H1 (cell line): ENCODE data around the gene MINAR1. TPM values are rescaled to one million over a fixed set of nuclear protein-coding genes. Genes with fewer than 3 reads are reported as not detected.
A peak's percentile ranks its signal among the peaks of the same experiment; 100 is the strongest.

Source experiments
- CTCF ChIA-PET: fragments of 300-600 bp; sonication (Branson Sonifier 250); formaldehyde crosslinking; loops from one replicate; lab custom pipeline; 2021; ENCODE audit not compliant: partially characterized antibody; lab: Charles Lee
- POLR2A ChIA-PET: fragments of 300-600 bp; sonication (Branson Sonifier 250); formaldehyde crosslinking; loops from one replicate; lab custom pipeline; 2021; ENCODE audit warnings: inconsistent platforms; ENCODE audit not compliant: partially characterized antibody; lab: Charles Lee
- DNase-seq, 2 experiments: peaks; one replicate each; pipeline versions ENCODE4 v3.0.0 to v3.0.0-alpha.2; 2010 to 2022; ENCODE audit warnings: low spot score in 2 of 2, low read depth in 1 of 2, mixed read lengths in 1 of 2
- FAIRE-seq: peaks from 2 replicates; lab custom pipeline; 2011; peaks lifted over from hg19 to GRCh38; lab: Jason Lieb, UNC
- H2AFZ ChIP-seq: 2 replicates; pipeline ENCODE4 v1.8.1; 2012; ENCODE audit warnings: low read length, inconsistent platforms
- H2AK5ac ChIP-seq: 2 replicates; pipeline ENCODE4 v1.6.1; 2013; ENCODE audit warnings: low read depth, low read length
- H2BK120ac ChIP-seq: replicated peaks from 2 replicates; pipeline ENCODE3; 2013; ENCODE audit warnings: low read depth, low read length, inconsistent platforms
- H2BK12ac ChIP-seq: 2 replicates; pipeline ENCODE4 v1.6.1; 2013; ENCODE audit warnings: low read depth, low read length
- H2BK15ac ChIP-seq: 2 replicates; pipeline ENCODE4 v1.6.1; 2013; ENCODE audit warnings: low read length
- H2BK20ac ChIP-seq: 2 replicates; pipeline ENCODE4 v1.6.1; 2013; ENCODE audit warnings: low read length
- H2BK5ac ChIP-seq: 2 replicates; pipeline ENCODE4 v1.6.1; 2013; ENCODE audit warnings: low read depth, low read length
- H3K14ac ChIP-seq: 2 replicates; pipeline ENCODE4 v1.6.1; 2013; ENCODE audit warnings: inconsistent platforms; ENCODE audit not compliant: insufficient read length
- H3K18ac ChIP-seq: 2 replicates; pipeline ENCODE4 v1.6.1; 2013; ENCODE audit warnings: low read length; ENCODE audit errors: extremely low read depth
- H3K23ac ChIP-seq: 2 replicates; pipeline ENCODE4 v1.6.1; 2013; ENCODE audit warnings: inconsistent platforms; ENCODE audit not compliant: insufficient read length
- H3K23me2 ChIP-seq: 2 replicates; pipeline ENCODE4 v1.6.1; 2013; ENCODE audit warnings: low read depth, low read length
- H3K27ac ChIP-seq: 2 replicates; pipeline ENCODE4 v1.6.1; 2011; ENCODE audit warnings: low read depth, low read length, inconsistent platforms
- H3K27me3 ChIP-seq, 4 experiments: replicated peaks in 1 of 4; 1 replicate in 1 of 4; 2 replicates in 3 of 4; pipeline versions ENCODE4 v1.6.1 to v1.8.1; 2011 to 2013; ENCODE audit warnings: low read length in 3 of 4, mild to moderate bottlenecking in 3 of 4, inconsistent platforms in 2 of 4, mixed read lengths in 2 of 4, moderate library complexity in 1 of 4; ENCODE audit not compliant: control insufficient read depth in 3 of 4, insufficient read depth in 3 of 4; ENCODE audit errors: extremely low read depth in 1 of 4
- H3K36me3 ChIP-seq, 4 experiments: 2 replicates each; pipeline versions ENCODE4 v1.6.1 to v1.8.1; 2011 to 2013; ENCODE audit warnings: mild to moderate bottlenecking in 4 of 4, low read length in 3 of 4, moderate library complexity in 2 of 4, control low read depth in 1 of 4, inconsistent platforms in 1 of 4; ENCODE audit not compliant: insufficient read depth in 4 of 4, control insufficient read depth in 2 of 4
- H3K4ac ChIP-seq: replicated peaks from 2 replicates; pipeline ENCODE3; 2013; ENCODE audit warnings: low read length, low read depth, mixed read lengths, inconsistent platforms; ENCODE audit not compliant: insufficient read length
- H3K4me1 ChIP-seq, 4 experiments: replicated peaks in 1 of 4; 1 replicate in 1 of 4; 2 replicates in 3 of 4; pipeline versions ENCODE4 v1.6.1 to v1.8.1; 2011 to 2013; ENCODE audit warnings: low read length in 3 of 4, inconsistent platforms in 2 of 4, mixed read lengths in 1 of 4; ENCODE audit not compliant: insufficient read depth in 4 of 4, control insufficient read depth in 3 of 4
- H3K4me2 ChIP-seq, 2 experiments: 2 replicates each; pipeline versions ENCODE4 v1.6.1 to v1.8.1; 2011 to 2013; ENCODE audit warnings: low read depth in 2 of 2, low read length in 2 of 2, control low read depth in 1 of 2, inconsistent platforms in 1 of 2, mild to moderate bottlenecking in 1 of 2; ENCODE audit not compliant: insufficient read depth in 1 of 2
- H3K4me3 ChIP-seq, 4 experiments: fragments of 200-600, 300-600 bp in 1 of 4; sonication (generic), shearing (Covaris generic), sonication (Bioruptor Twin) in 1 of 4; 2 replicates each; pipeline versions ENCODE4 v1.5.1 to v1.8.1; 2011 to 2016; ENCODE audit warnings: low read length in 4 of 4, low read depth in 3 of 4, control low read depth in 2 of 4, inconsistent platforms in 2 of 4, mild to moderate bottlenecking in 2 of 4, mixed read lengths in 1 of 4, moderate library complexity in 1 of 4; ENCODE audit not compliant: insufficient read depth in 2 of 4; ENCODE audit errors: extremely low read depth in 1 of 4
- H3K56ac ChIP-seq: replicated peaks from 2 replicates; pipeline ENCODE3; 2013; ENCODE audit warnings: low read depth, mild to moderate bottlenecking, mixed read lengths, low read length, inconsistent platforms; ENCODE audit not compliant: insufficient read length
- H3K79me1 ChIP-seq: 2 replicates; pipeline ENCODE4 v1.6.1; 2013; ENCODE audit warnings: low read depth, low read length, control low read depth
- H3K79me2 ChIP-seq, 2 experiments: 2 replicates each; pipeline versions ENCODE4 v1.6.1 to v1.8.1; 2012 to 2013; ENCODE audit warnings: low read length in 2 of 2, mild to moderate bottlenecking in 2 of 2, inconsistent platforms in 1 of 2; ENCODE audit not compliant: insufficient read depth in 2 of 2, control insufficient read depth in 1 of 2
- H3K9ac ChIP-seq, 4 experiments: replicated peaks in 1 of 4; 1 replicate in 1 of 4; 2 replicates in 3 of 4; pipeline versions ENCODE4 v1.6.1 to v1.8.1; 2011 to 2013; ENCODE audit warnings: low read depth in 3 of 4, low read length in 3 of 4, control low read depth in 2 of 4, mild to moderate bottlenecking in 2 of 4, moderate library complexity in 2 of 4, inconsistent platforms in 1 of 4; ENCODE audit errors: extremely low read depth in 1 of 4
- H3K9me3 ChIP-seq, 2 experiments: 2 replicates each; pipeline versions ENCODE4 v1.6.1 to v1.8.1; 2012 to 2013; ENCODE audit warnings: mild to moderate bottlenecking in 2 of 2, moderate library complexity in 2 of 2, control low read depth in 1 of 2, inconsistent platforms in 1 of 2, low read depth in 1 of 2, low read length in 1 of 2, mixed read lengths in 1 of 2; ENCODE audit not compliant: insufficient read depth in 2 of 2
- H4K20me1 ChIP-seq, 2 experiments: replicated peaks in 1 of 2; 2 replicates each; pipeline versions ENCODE3 to v1.8.1; 2011 to 2013; ENCODE audit warnings: inconsistent platforms in 2 of 2, low read length in 2 of 2, mild to moderate bottlenecking in 1 of 2; ENCODE audit not compliant: insufficient read depth in 2 of 2, control insufficient read depth in 1 of 2
- H4K5ac ChIP-seq: 2 replicates; pipeline ENCODE4 v1.6.1; 2013; ENCODE audit warnings: low read length, low read depth, mixed read lengths, inconsistent platforms; ENCODE audit not compliant: insufficient read length
- H4K8ac ChIP-seq: 2 replicates; pipeline ENCODE4 v1.8.0; 2013; ENCODE audit warnings: mild to moderate bottlenecking, moderate library complexity, low read length, inconsistent platforms; ENCODE audit not compliant: insufficient read depth; ENCODE audit errors: extremely low read depth
- H4K91ac ChIP-seq: replicated peaks from 2 replicates; pipeline ENCODE3; 2013; ENCODE audit warnings: low read length, mixed read lengths, inconsistent platforms; ENCODE audit not compliant: insufficient read length
- BRCA1 ChIP-seq: IDR thresholded peaks from 2 replicates; pipeline ENCODE4 v1.6.1; 2012; ENCODE audit warnings: low read depth, low read length, improper control_type of control experiment
- CHD1 ChIP-seq: IDR thresholded peaks from 2 replicates; pipeline ENCODE4 v1.6.1; 2012; ENCODE audit warnings: low read depth, low read length, improper control_type of control experiment
- CHD2 ChIP-seq: IDR thresholded peaks from 2 replicates; pipeline ENCODE4 v1.6.1; 2012; ENCODE audit warnings: low read length, improper control_type of control experiment
- CTBP2 ChIP-seq: IDR thresholded peaks from 2 replicates; pipeline ENCODE4 v1.7.0; 2011; ENCODE audit warnings: borderline replicate concordance, mild to moderate bottlenecking, moderate library complexity, mixed read lengths, low read length; ENCODE audit not compliant: insufficient read depth, insufficient read length
- E2F6 ChIP-seq: IDR thresholded peaks from 2 replicates; pipeline ENCODE4 v1.6.1; 2012; ENCODE audit warnings: inconsistent platforms
- EZH2 ChIP-seq: fragments of 200-600 bp; sonication (generic); IDR thresholded peaks from 2 replicates; pipeline ENCODE4 v1.7.1; 2012; ENCODE audit warnings: low read depth, mild to moderate bottlenecking, moderate library complexity, low read length, inconsistent platforms; ENCODE audit not compliant: severe bottlenecking
- GTF2F1 ChIP-seq: IDR thresholded peaks from 2 replicates; pipeline ENCODE4 v1.6.1; 2012; ENCODE audit warnings: low read depth, low read length, improper control_type of control experiment, borderline replicate concordance
- HDAC2 ChIP-seq, 2 experiments: fragments of 300-600 bp in 1 of 2; sonication (generic) in 1 of 2; IDR thresholded peaks; 2 replicates each; pipeline ENCODE4 v1.6.1; 2011 to 2012; ENCODE audit warnings: low read depth in 2 of 2, low read length in 2 of 2, mild to moderate bottlenecking in 2 of 2, moderate library complexity in 2 of 2, borderline replicate concordance in 1 of 2, inconsistent platforms in 1 of 2
- HDAC6 ChIP-seq: IDR thresholded peaks from one replicate; pipeline ENCODE4 v1.7.1; 2012; ENCODE audit warnings: low read depth, mild to moderate bottlenecking, inconsistent platforms, low read length, moderate library complexity
- KDM5A ChIP-seq: fragments of 200-600 bp; IDR thresholded peaks from 2 replicates; pipeline ENCODE4 v1.7.1; 2012; ENCODE audit warnings: mild to moderate bottlenecking, low read length, inconsistent platforms, mixed read lengths
- POLR2A ChIP-seq, 2 experiments: IDR thresholded peaks; 1 replicate in 1 of 2; 2 replicates in 1 of 2; pipeline ENCODE4 v1.6.1; 2011; ENCODE audit warnings: low read depth in 2 of 2, low read length in 2 of 2, mild to moderate bottlenecking in 2 of 2; ENCODE audit errors: control extremely low read depth in 1 of 2
- POU5F1 ChIP-seq: IDR thresholded peaks from 2 replicates; pipeline ENCODE4 v1.6.1; 2011; ENCODE audit warnings: low read depth, mild to moderate bottlenecking, low read length, moderate library complexity
- SIRT6 ChIP-seq: IDR thresholded peaks from one replicate; pipeline ENCODE4 v1.7.1; 2012; ENCODE audit warnings: low read length, inconsistent platforms
- SRF ChIP-seq: IDR thresholded peaks from 2 replicates; pipeline ENCODE4 v1.6.1; 2011; ENCODE audit warnings: mild to moderate bottlenecking, low read depth, low read length, moderate library complexity
- TEAD4 ChIP-seq: IDR thresholded peaks from 2 replicates; pipeline ENCODE4 v1.6.1; 2012; ENCODE audit warnings: low read depth, low read length, inconsistent platforms, mixed read lengths
- WGBS, 2 experiments: shearing (Covaris generic) in 1 of 2; methylation state at CpG; one replicate each; pipeline versions ENCODE4 v1.1.6 to v1.1.7; 2013 to 2015; ENCODE audit warnings: low lambda C conversion rate in 2 of 2, mixed read lengths in 2 of 2, inconsistent platforms in 1 of 2, low coverage in 1 of 2, missing lambda C conversion rate in 1 of 2; ENCODE audit not compliant: insufficient replicate concordance in 2 of 2, insufficient coverage in 1 of 2, insufficient read length in 1 of 2; ENCODE audit errors: extremely low coverage in 1 of 2, missing lambda C conversion rate in 1 of 2; 5-methylcytosine and 5-hydroxymethylcytosine counted together
- polyA plus RNA-seq, 7 experiments: library from polyadenylated mRNA; depleted of rRNA in 3 of 7; stranded (reverse) in 5 of 7; unstranded in 2 of 7; fragments of >200 nt in 5 of 7; fragments of 200-250 nt in 2 of 7; gene quantifications; 1 replicate in 5 of 7; 2 replicates in 1 of 7; 4 replicates in 1 of 7; pipeline versions ENCODE4 v1.2.1 to v1.2.3, GENCODE V29; 2011 to 2013; ENCODE audit warnings: missing spikeins in 2 of 7, mixed read lengths in 2 of 7
- total RNA-seq: library from RNA; stranded (reverse); fragmentation: NEBNext Ultra II Directional; extraction: Animal tissue kit (Norgen Biotek cat#: 25700); gene quantifications from 2 replicates; pipeline ENCODE4 v1.2.1, GENCODE V29; 2021

The MINAR1 gene
- total and polyA plus RNA-seq, 2 of the 8 experiments (the other 6 are each of a cell fraction or from before 2014, with no cell fraction given): 0.17 to 0.67 TPM

GRCh38 chr15:79408041-79408440 lies 24.1 kb upstream of the MINAR1 start:
- Histone ChIP-seq H3K23me2 (no peaks in the 10 kb centered on the region), H3K9me3 (no peaks in the 10 kb centered on the region), H2BK12ac (no peak overlapping the region), H3K27ac (no peak overlapping the region), H3K4me2 (no peak overlapping the region), H2AFZ (no peak overlapping the region), H3K79me1 (no peaks in the 10 kb centered on the region), H4K91ac (no peak overlapping the region), H2BK5ac (no peak overlapping the region), H2BK20ac (no peak overlapping the region), H3K36me3 (no peaks in the 10 kb centered on the region), H2BK15ac (no peak overlapping the region), H3K4me3 (no peak overlapping the region), H4K20me1 (no peaks in the 10 kb centered on the region), H2BK120ac (no peak overlapping the region), H3K27me3 (no peaks in the 10 kb centered on the region), H4K5ac (no peak overlapping the region), H2AK5ac (0 out of 2 replicates have a peak overlapping the region, but pooled peaks have one; percentile 19), H3K18ac (no peak overlapping the region), H3K9ac (no peak overlapping the region), H3K14ac (no peak overlapping the region), H3K4me1 (peaks cover 0 to 6% (median 4%) of the 10 kb centered on the region in 4 experiments; a peak in 3 of 7 replicates), H3K23ac (no peak overlapping the region), H3K79me2 (no peaks in the 10 kb centered on the region), H4K8ac (no peak overlapping the region), H3K56ac (no peak overlapping the region), H3K4ac (no peak overlapping the region)
- 77% methylated on average over 5 of the region's 5 CpGs; no CpG with 5 or more reads in 1 of the 2 experiments for WGBS, 2 experiments
- no peak for FAIRE-seq
- no peak for DNase-seq
- ChIA-PET POLR2A (no interaction called here), CTCF (interaction anchor here (1.1 to 1.6 kb wide), 2 partner anchors 23 to 188 kb away, joined by 3 to 4 read pairs; no protein-coding TSS in a partner anchor)
- no peak for TF ChIP-seq POU5F1
- no peak for TF ChIP-seq HDAC2 (IDR thresholded peaks at IDR 0.05; ENCODE audit: borderline replicate concordance in 1 of 2, low read depth in 2 of 2, low read length in 2 of 2)
- TF ChIP-seq TEAD4: no peak
- TF ChIP-seq E2F6: no peak
- TF ChIP-seq POLR2A (IDR thresholded peaks at IDR 0.05; ENCODE audit: control extremely low read depth in 1 of 2, low read depth in 2 of 2, low read length in 2 of 2): no peak
- no peak for TF ChIP-seq SRF
- no peak for TF ChIP-seq CHD1
- TF ChIP-seq BRCA1: no peak
- no peak for TF ChIP-seq EZH2
- TF ChIP-seq CHD2: no peak
- no peak for TF ChIP-seq HDAC6
- no peak for TF ChIP-seq GTF2F1
- no peak for TF ChIP-seq KDM5A
- TF ChIP-seq CTBP2: no peak
- no peak for TF ChIP-seq SIRT6
